ENCODE results near the gene PPP1R36.
"Not testable (repeated sequence)": the region's sequence is repeated elsewhere in the genome, so short reads cannot be mapped to it uniquely, and the experiment has no call there.

GRCh38 chr14:64631222-64631621 is 81.5 kb downstream of the PPP1R36 start:
- TF ChIP-seq, protein P1, sequence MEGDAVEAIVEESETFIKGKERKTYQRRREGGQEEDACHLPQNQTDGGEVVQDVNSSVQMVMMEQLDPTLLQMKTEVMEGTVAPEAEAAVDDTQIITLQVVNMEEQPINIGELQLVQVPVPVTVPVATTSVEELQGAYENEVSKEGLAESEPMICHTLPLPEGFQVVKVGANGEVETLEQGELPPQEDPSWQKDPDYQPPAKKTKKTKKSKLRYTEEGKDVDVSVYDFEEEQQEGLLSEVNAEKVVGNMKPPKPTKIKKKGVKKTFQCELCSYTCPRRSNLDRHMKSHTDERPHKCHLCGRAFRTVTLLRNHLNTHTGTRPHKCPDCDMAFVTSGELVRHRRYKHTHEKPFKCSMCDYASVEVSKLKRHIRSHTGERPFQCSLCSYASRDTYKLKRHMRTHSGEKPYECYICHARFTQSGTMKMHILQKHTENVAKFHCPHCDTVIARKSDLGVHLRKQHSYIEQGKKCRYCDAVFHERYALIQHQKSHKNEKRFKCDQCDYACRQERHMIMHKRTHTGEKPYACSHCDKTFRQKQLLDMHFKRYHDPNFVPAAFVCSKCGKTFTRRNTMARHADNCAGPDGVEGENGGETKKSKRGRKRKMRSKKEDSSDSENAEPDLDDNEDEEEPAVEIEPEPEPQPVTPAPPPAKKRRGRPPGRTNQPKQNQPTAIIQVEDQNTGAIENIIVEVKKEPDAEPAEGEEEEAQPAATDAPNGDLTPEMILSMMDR (IDR thresholded peaks at IDR 0.05) = not testable (repeated sequence)
- TF ChIP-seq POLR2AphosphoS5 (IDR thresholded peaks at IDR 0.05) = not testable (repeated sequence)

Measured in esophagus muscularis mucosa (tissue), 3 donors.